CD14-positive monocyte (primary cell): ENCODE measurements around the gene EXOC6. TPM values are rescaled to one million over a fixed set of nuclear protein-coding genes. Genes with fewer than 3 reads are reported as not detected.
A peak's percentile ranks its signal among the peaks of the same experiment; 100 is the strongest.

ENCODE experiments used
- DNase-seq, 3 donors: peaks; one replicate each; pipeline ENCODE4 v3.0.0-alpha.2; 2011 to 2022
- H2AFZ ChIP-seq: 2 replicates; pipeline ENCODE4 v1.6.0; 2012; ENCODE audit warnings: mild to moderate bottlenecking, low read depth, low read length, inconsistent platforms; ENCODE audit not compliant: insufficient read depth, poor library complexity, severe bottlenecking
- H3K27ac ChIP-seq, 2 donors: 1 replicate in 1 of 2; 2 replicates in 1 of 2; pipeline ENCODE4 v1.5.1; 2012 to 2013; ENCODE audit warnings: low read length in 2 of 2, control low read depth in 1 of 2, inconsistent platforms in 1 of 2, low read depth in 1 of 2, mild to moderate bottlenecking in 1 of 2
- H3K27me3 ChIP-seq, 2 donors: one replicate each; pipeline versions ENCODE4 v1.6.0 to v1.6.1; 2011 to 2013; ENCODE audit warnings: low read length in 2 of 2; ENCODE audit not compliant: control insufficient read depth in 2 of 2, insufficient read depth in 2 of 2
- H3K36me3 ChIP-seq, 2 donors: replicated peaks in 1 of 2; 1 replicate in 1 of 2; 2 replicates in 1 of 2; pipeline versions ENCODE4 v1.5.1 to v1.6.1; 2012 to 2013; ENCODE audit warnings: low read length in 2 of 2, control low read depth in 1 of 2, inconsistent platforms in 1 of 2, mild to moderate bottlenecking in 1 of 2; ENCODE audit not compliant: insufficient read depth in 2 of 2, control insufficient read depth in 1 of 2
- H3K4me1 ChIP-seq, 2 donors: 1 replicate in 1 of 2; 2 replicates in 1 of 2; pipeline versions ENCODE4 v1.5.1 to v1.6.1; 2012 to 2013; ENCODE audit warnings: low read length in 2 of 2, control low read depth in 1 of 2, inconsistent platforms in 1 of 2, mild to moderate bottlenecking in 1 of 2, moderate library complexity in 1 of 2; ENCODE audit not compliant: insufficient read depth in 2 of 2, control insufficient read depth in 1 of 2
- H3K4me2 ChIP-seq: replicated peaks from 2 replicates; pipeline ENCODE3; 2012; ENCODE audit warnings: low read length, moderate library complexity, mild to moderate bottlenecking; ENCODE audit not compliant: poor library complexity, severe bottlenecking; ENCODE audit errors: extremely low read depth
- H3K4me3 ChIP-seq, 3 experiments: fragments of 200-600 bp in 1 of 3; sonication (generic) in 1 of 3; replicated peaks in 1 of 3; 1 replicate in 2 of 3; 2 replicates in 1 of 3; pipeline ENCODE4 v1.5.1; 2011 to 2013; ENCODE audit warnings: low read length in 3 of 3, mild to moderate bottlenecking in 3 of 3, control low read depth in 2 of 3, low read depth in 2 of 3, inconsistent platforms in 1 of 3, moderate library complexity in 1 of 3
- H3K79me2 ChIP-seq: 2 replicates; pipeline ENCODE4 v1.6.0; 2012; ENCODE audit warnings: mild to moderate bottlenecking, control low read depth, inconsistent platforms, low read length, moderate library complexity; ENCODE audit not compliant: insufficient read depth
- H3K9ac ChIP-seq: 2 replicates; pipeline ENCODE4 v1.6.0; 2017; ENCODE audit warnings: low read length, mild to moderate bottlenecking; ENCODE audit not compliant: insufficient read depth, poor library complexity, severe bottlenecking
- H3K9me3 ChIP-seq, 2 donors: replicated peaks in 1 of 2; 1 replicate in 1 of 2; 2 replicates in 1 of 2; pipeline versions ENCODE4 v1.5.1 to v1.6.1; 2012 to 2013; ENCODE audit warnings: low read length in 2 of 2, control low read depth in 1 of 2; ENCODE audit not compliant: control insufficient read depth in 1 of 2, insufficient read depth in 1 of 2
- H4K20me1 ChIP-seq: 2 replicates; pipeline ENCODE4 v1.6.0; 2012; ENCODE audit warnings: mild to moderate bottlenecking, low read length, control low read depth, moderate library complexity; ENCODE audit not compliant: insufficient read depth
- H3K27ac Mint-ChIP-seq, 7 donors: one replicate each; pipeline ENCODE4 v1.8.0; 2020; ENCODE audit warnings: mild to moderate bottlenecking in 7 of 7, mixed read lengths in 7 of 7, moderate library complexity in 6 of 7, inconsistent platforms in 2 of 7
- H3K27me3 Mint-ChIP-seq, 3 donors: one replicate each; pipeline ENCODE4 v1.8.0; 2021 to 2022; ENCODE audit warnings: low read depth in 3 of 3, mild to moderate bottlenecking in 3 of 3, mixed read lengths in 3 of 3, moderate library complexity in 3 of 3, inconsistent platforms in 1 of 3
- H3K36me3 Mint-ChIP-seq, 2 donors: one replicate each; pipeline ENCODE4 v1.8.0; 2020; ENCODE audit warnings: mixed read lengths in 2 of 2, inconsistent platforms in 1 of 2, mild to moderate bottlenecking in 1 of 2
- H3K4me1 Mint-ChIP-seq: one replicate; pipeline ENCODE4 v1.8.0; 2020; ENCODE audit warnings: mild to moderate bottlenecking, mixed read lengths
- H3K4me3 Mint-ChIP-seq, 2 donors: one replicate each; pipeline ENCODE4 v1.8.0; 2020; ENCODE audit warnings: mild to moderate bottlenecking in 2 of 2, mixed read lengths in 2 of 2, moderate library complexity in 1 of 2
- H3K9me3 Mint-ChIP-seq, 7 donors: one replicate each; pipeline ENCODE4 v1.8.0; 2020 to 2022; ENCODE audit warnings: mixed read lengths in 7 of 7, mild to moderate bottlenecking in 6 of 7, moderate library complexity in 6 of 7, inconsistent platforms in 2 of 7
- CTCF ChIP-seq: fragments of 200-600 bp; IDR thresholded peaks from one replicate; pipeline ENCODE4 v1.8.0; 2022; ENCODE audit warnings: antibody characterized with exemption, mild to moderate bottlenecking
- WGBS: methylation state at CpG from one replicate; pipeline ENCODE4 v1.1.5; 2013; ENCODE audit warnings: missing lambda C conversion rate; ENCODE audit not compliant: insufficient coverage; 5-methylcytosine and 5-hydroxymethylcytosine counted together
- intact Hi-C, 2 donors: fragments of 100-400 bp; cut with micrococcal nuclease; formaldehyde crosslinking; loops; one replicate each; pipeline versions ENCODE4 v1.15.0 to v1.15.1; 2023
- polyA plus RNA-seq, 3 donors: library from polyadenylated mRNA; depleted of rRNA in 1 of 3; unstranded in 2 of 3; stranded (reverse) in 1 of 3; fragments of 300-500 nt in 2 of 3; fragments of >200 nt in 1 of 3; fragmentation: Illumina TruSeq in 2 of 3; gene quantifications; 1 replicate in 2 of 3; 2 replicates in 1 of 3; pipeline ENCODE4 v1.2.3, GENCODE V29; 2012 to 2021

Gene EXOC6
- polyA plus RNA-seq, 3 donors: 7.5 to 9.6 (median 8.3) TPM

- Mint-ChIP-seq H3K9me3 (peaks cover 0 to 12% (median 4%) of the 10 kb centered on the region in 7 donors), H3K36me3 (peaks cover 5 to 14% of the 10 kb centered on the region in 2 donors), H3K4me1 (peaks cover 31% of the 10 kb centered on the region), H3K27ac (no peak overlapping the region), H3K4me3 (peak overlapping the region; percentile 6 to 87), H3K27me3 (peaks cover 88 to 99% (median 98%) of the 10 kb centered on the region in 3 donors)
- no peaks in the 10 kb centered on the region for H3K36me3 ChIP-seq
- TF ChIP-seq CTCF: no peak
- H2AFZ ChIP-seq: no peak overlapping the region
- intact Hi-C loops: no loop called here
- H3K4me3 ChIP-seq: peak overlapping the region in 1 of 3 experiments; percentile 39
- no peaks in the 10 kb centered on the region for H3K79me2 ChIP-seq
- H4K20me1 ChIP-seq: no peaks in the 10 kb centered on the region
- peaks cover 79 to 97% of the 10 kb centered on the region in 2 donors for H3K27me3 ChIP-seq
- H3K9me3 ChIP-seq: peaks cover 5 to 60% of the 10 kb centered on the region in 2 donors
- WGBS: under 1% methylated on average over 18 of the region's 27 CpGs
- peak overlapping the region; percentile 31 for H3K4me2 ChIP-seq
- H3K4me1 ChIP-seq: peaks cover 23 to 35% of the 10 kb centered on the region in 2 donors
- no peak overlapping the region for H3K9ac ChIP-seq
- H3K27ac ChIP-seq: no peak overlapping the region
- no peak for DNase-seq
Observed at GRCh38 chr10:93072225-93072712, 223.9 kb downstream of the EXOC6 start.

GRCh38 chr10:93072713-93073538 is 224.6 kb downstream of the EXOC6 start:
- intact Hi-C loops: no loop called here
- no peak for DNase-seq
- no peak overlapping the region for H3K9ac ChIP-seq
- H3K9me3 ChIP-seq: peaks cover 5 to 55% of the 10 kb centered on the region in 2 donors
- Mint-ChIP-seq H3K4me1 (peaks cover 31% of the 10 kb centered on the region), H3K27ac (no peak overlapping the region), H3K36me3 (peaks cover 5 to 14% of the 10 kb centered on the region in 2 donors), H3K27me3 (peaks cover 87 to 98% (median 97%) of the 10 kb centered on the region in 3 donors), H3K4me3 (peak overlapping the region in 1 of 2 donors; percentile 87), H3K9me3 (peaks cover 0 to 11% (median 4%) of the 10 kb centered on the region in 7 donors)
- no peak overlapping the region for H3K4me3 ChIP-seq
- 2% methylated on average over 33 of the region's 34 CpGs for WGBS
- H3K27ac ChIP-seq: no peak overlapping the region
- H3K4me1 ChIP-seq: peaks cover 23 to 35% of the 10 kb centered on the region in 2 donors
- TF ChIP-seq CTCF: no peak
- H4K20me1 ChIP-seq: no peaks in the 10 kb centered on the region
- H3K36me3 ChIP-seq: no peaks in the 10 kb centered on the region
- H3K27me3 ChIP-seq: peaks cover 76 to 97% of the 10 kb centered on the region in 2 donors
- H3K4me2 ChIP-seq: peak overlapping the region; percentile 60
- H2AFZ ChIP-seq: no peak overlapping the region
- no peaks in the 10 kb centered on the region for H3K79me2 ChIP-seq
